Type B pancreatic cell (in vitro differentiated cells): Measurements from ENCODE around the gene TIPARP. TPM values are rescaled to one million over a fixed set of nuclear protein-coding genes. Genes with fewer than 3 reads are reported as not detected.

Source experiments
- DNase-seq: peaks from one replicate; pipeline ENCODE4 v3.0.0; 2021; ENCODE audit warnings: mixed read lengths; ENCODE audit not compliant: unreplicated experiment; ENCODE audit errors: extremely low spot score
- H3K27ac Mint-ChIP-seq: 2 replicates; pipeline ENCODE4 v1.8.0; 2021; ENCODE audit warnings: mild to moderate bottlenecking, mixed read lengths
- H3K27me3 Mint-ChIP-seq: 2 replicates; pipeline ENCODE4 v1.8.0; 2021; ENCODE audit warnings: mixed read lengths
- H3K36me3 Mint-ChIP-seq: 2 replicates; pipeline ENCODE4 v1.8.0; 2021; ENCODE audit warnings: mixed read lengths
- H3K4me1 Mint-ChIP-seq: one replicate; pipeline ENCODE4 v1.8.0; 2021; ENCODE audit warnings: mixed read lengths; ENCODE audit not compliant: unreplicated experiment
- H3K4me3 Mint-ChIP-seq: 2 replicates; pipeline ENCODE4 v1.8.0; 2021; ENCODE audit warnings: mild to moderate bottlenecking, mixed read lengths
- H3K9me3 Mint-ChIP-seq: 2 replicates; pipeline ENCODE4 v1.8.0; 2021; ENCODE audit warnings: mixed read lengths
- total RNA-seq: library from RNA; stranded (reverse); gene quantifications from 2 replicates; pipeline ENCODE4 v1.2.1, GENCODE V29; 2021; ENCODE audit warnings: low replicate concordance
- TF ChIP-seq, protein P1 (sequence below): fragments of 200-600 bp; sonication (generic); conservative IDR thresholded peaks from 2 replicates; pipeline ENCODE4 v1.5.0; 2021; ENCODE audit warnings: antibody characterized with exemption, mild to moderate bottlenecking

The TIPARP gene
- total RNA-seq, 1 donor from 2014 or later: 37.5 TPM

DNA sequence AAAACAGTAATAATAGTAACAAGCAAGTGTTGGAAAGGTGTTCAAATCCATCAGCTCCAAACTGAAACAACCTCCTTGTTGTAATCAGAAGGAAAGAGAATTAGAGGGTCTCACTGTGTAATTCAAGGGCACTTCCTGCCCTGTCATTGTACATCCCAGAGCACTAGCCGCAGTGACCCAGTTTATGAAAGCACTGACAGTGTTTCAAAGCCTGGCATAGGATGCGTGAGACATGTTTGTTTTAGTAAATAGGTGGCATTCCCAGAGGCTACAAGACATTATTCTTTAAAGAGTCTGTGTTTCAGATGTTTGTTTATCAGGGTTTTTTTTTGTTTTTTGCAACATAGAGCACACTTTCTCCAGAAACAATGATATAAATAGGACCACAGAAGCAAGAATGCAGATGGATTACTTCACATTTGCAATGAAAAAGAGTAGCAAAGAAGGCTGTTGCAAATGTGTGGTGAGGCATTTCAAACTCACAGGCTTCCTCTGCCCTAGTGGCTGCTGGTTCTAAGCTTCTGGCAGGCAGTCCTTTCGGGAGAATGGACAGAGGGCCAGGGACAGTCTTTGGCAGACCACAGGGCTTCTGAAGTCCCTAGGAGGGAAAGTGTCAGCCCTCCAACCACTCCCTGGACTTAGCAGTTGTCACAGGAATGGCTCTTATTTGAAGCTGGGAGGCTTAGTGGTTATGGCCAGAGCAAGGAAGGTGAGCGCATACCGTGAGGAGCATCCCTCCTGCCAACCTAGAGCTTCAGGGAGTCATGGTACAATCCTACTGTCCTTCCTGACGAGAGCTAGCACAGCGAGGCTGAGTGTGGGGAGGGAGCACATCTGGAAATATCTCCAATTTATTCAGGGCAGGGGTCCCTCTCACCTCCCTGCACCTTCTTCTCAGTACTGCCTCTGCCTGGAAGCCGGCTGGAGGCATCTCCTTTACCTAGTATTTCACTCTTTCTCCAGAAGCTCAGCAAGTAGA is 31.4 kb upstream of the TIPARP start:
- peaks cover 10% of the 10 kb centered on the region for H3K9me3 Mint-ChIP-seq
- H3K36me3 Mint-ChIP-seq: peaks cover 7% of the 10 kb centered on the region
- TF ChIP-seq, protein P1, sequence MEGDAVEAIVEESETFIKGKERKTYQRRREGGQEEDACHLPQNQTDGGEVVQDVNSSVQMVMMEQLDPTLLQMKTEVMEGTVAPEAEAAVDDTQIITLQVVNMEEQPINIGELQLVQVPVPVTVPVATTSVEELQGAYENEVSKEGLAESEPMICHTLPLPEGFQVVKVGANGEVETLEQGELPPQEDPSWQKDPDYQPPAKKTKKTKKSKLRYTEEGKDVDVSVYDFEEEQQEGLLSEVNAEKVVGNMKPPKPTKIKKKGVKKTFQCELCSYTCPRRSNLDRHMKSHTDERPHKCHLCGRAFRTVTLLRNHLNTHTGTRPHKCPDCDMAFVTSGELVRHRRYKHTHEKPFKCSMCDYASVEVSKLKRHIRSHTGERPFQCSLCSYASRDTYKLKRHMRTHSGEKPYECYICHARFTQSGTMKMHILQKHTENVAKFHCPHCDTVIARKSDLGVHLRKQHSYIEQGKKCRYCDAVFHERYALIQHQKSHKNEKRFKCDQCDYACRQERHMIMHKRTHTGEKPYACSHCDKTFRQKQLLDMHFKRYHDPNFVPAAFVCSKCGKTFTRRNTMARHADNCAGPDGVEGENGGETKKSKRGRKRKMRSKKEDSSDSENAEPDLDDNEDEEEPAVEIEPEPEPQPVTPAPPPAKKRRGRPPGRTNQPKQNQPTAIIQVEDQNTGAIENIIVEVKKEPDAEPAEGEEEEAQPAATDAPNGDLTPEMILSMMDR: no peak
- peak overlapping the region; percentile 94 for H3K27ac Mint-ChIP-seq
- H3K4me1 Mint-ChIP-seq: peaks cover 13% of the 10 kb centered on the region
- H3K27me3 Mint-ChIP-seq: no peaks in the 10 kb centered on the region
- no peak for DNase-seq
- H3K4me3 Mint-ChIP-seq: peak overlapping the region; percentile 82

DNA sequence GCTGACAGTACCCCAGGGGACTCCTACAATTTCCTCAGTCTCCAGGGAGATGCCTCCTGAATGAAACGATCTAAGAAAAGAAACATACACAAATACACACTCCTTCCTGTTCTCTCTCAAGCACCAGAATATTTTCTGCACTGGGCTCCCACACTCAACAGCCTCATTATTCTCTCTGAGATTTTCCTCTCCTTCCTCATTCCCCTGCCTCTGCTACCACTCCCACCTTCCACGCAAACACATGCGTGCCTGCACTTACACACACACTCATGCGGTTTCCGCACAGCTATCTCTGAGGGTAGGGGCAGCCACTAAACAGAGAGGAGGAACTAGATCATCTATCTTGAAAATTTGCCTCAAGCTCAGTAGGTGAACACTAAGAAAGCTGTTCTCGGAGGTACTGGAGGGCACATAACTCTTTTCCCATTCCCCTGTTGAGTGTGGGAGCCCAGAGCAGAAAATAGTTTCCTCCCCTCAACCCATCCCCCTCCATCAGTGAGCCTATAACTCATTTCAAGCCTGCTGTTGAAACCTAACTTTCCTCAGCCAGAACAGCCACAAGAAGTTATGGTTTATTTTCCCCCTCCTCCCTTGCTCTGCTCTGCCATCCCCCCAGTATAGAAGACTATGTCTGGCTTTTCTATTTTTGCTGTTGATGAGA is 30.5 kb upstream of the TIPARP start:
- DNase-seq: no peak

DNA sequence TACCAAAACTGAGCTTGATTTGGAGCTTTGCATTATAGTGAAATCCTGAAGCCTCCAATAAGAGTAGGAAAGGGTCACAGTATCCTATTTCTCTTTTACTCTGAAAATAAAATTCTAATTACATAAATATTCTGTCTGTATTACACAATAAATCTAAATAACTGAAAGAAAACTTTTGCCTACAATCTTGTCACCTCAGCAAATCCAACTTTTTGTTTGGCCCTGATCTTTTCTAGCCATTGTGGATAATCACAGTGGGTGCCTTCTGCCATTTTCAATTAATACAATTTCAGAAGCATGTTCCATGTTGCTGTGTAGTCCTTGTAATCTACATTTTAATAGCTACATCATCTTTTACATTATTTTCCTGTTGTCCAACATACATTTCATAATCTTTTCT is 29.4 kb upstream of the TIPARP start:
- H3K4me3 Mint-ChIP-seq: no peak overlapping the region
- TF ChIP-seq, protein P1: no peak

More for the DNA sequence above, 30.5 kb upstream of the TIPARP start:
- Mint-ChIP-seq H3K36me3 (peaks cover 7% of the 10 kb centered on the region), H3K27ac (peak overlapping the region; percentile 94), H3K27me3 (no peaks in the 10 kb centered on the region), H3K4me3 (peak overlapping the region; percentile 82), H3K9me3 (peaks cover 10% of the 10 kb centered on the region), H3K4me1 (peaks cover 13% of the 10 kb centered on the region)
- TF ChIP-seq, protein P1: no peak

DNA sequence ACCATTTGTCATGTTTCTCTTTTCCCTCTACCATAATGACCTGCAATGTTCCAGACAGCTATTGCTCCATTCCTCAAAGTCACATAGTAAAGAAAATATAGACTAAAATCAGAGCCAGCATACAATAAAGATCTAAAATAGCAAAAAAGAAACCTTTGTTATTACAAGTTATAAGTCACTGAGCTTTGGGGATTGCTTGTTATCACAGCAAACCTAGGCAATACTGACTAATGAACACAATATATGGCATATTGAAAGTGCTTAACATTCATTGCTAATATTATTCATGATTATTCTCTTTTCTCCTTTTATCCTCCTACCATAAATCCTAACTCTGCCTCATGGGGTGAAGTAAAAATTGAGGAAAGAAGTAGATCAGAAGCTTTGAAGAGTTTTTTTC is 27.4 kb upstream of the TIPARP start:
- TF ChIP-seq, protein P1: no peak
- Mint-ChIP-seq H3K4me3 (no peak overlapping the region), H3K9me3 (peaks cover 13% of the 10 kb centered on the region), H3K4me1 (peaks cover 13% of the 10 kb centered on the region), H3K27me3 (no peaks in the 10 kb centered on the region), H3K27ac (no peak overlapping the region), H3K36me3 (peaks cover 7% of the 10 kb centered on the region)
- no peak for DNase-seq

More for the DNA sequence above, 29.4 kb upstream of the TIPARP start:
- H3K9me3 Mint-ChIP-seq: peaks cover 13% of the 10 kb centered on the region
- no peak for DNase-seq
- no peak overlapping the region for H3K27ac Mint-ChIP-seq
- no peaks in the 10 kb centered on the region for H3K27me3 Mint-ChIP-seq
- peaks cover 13% of the 10 kb centered on the region for H3K4me1 Mint-ChIP-seq
- H3K36me3 Mint-ChIP-seq: peaks cover 7% of the 10 kb centered on the region

DNA sequence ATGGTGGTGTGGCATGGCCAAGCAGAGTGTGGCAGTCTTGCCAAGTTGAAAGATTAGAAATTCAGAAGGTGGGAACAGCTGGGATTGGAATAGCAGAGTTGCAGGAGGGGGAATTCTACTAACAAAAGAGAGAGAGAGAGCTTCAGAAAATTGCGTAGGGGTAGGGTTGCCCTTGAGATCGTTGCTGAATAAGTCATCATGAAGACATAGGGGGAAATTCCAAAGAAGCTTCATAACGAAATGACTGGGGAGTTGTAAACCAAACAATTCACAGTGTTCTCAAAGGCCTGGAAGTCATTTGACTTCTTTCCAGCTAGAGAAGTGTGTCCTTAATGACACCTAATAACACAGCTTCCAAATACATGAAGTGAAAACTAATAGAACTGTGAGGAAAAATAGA is 26.3 kb upstream of the TIPARP start:
- Mint-ChIP-seq H3K4me3 (no peak overlapping the region), H3K27me3 (no peaks in the 10 kb centered on the region), H3K27ac (no peak overlapping the region), H3K4me1 (peaks cover 8% of the 10 kb centered on the region), H3K9me3 (peaks cover 13% of the 10 kb centered on the region), H3K36me3 (peaks cover 7% of the 10 kb centered on the region)
- DNase-seq: no peak
- TF ChIP-seq, protein P1: no peak
